ENCODE results near the gene ZNF839.

ZNF839 gene

GRCh38 chr14:102319351-102320032 lies at the start of gene ZNF839:
Gene ZNF839, plus strand, starts transcription at chr14:102319746. Its CDS starts 20 bp downstream, at chr14:102319766.
- peak within 1 kb of the TSS; percentile 96 for H3K27ac ChIP-seq
- TF ChIP-seq ZFX (IDR thresholded peaks at IDR 0.05; ENCODE audit: borderline replicate concordance) (no peak), CTCF (IDR thresholded peaks at IDR 0.05) (no peak)

GRCh38 chr14:102272392-102272791 lies 47.2 kb upstream of the ZNF839 start:
- H3K27ac ChIP-seq, result no peak overlapping the region

GRCh38 chr14:102275866-102276265 lies 43.7 kb upstream of the ZNF839 start:
- no peak overlapping the region for H3K27ac ChIP-seq
- no peak for TF ChIP-seq ZFX (IDR thresholded peaks at IDR 0.05; ENCODE audit: borderline replicate concordance)
- TF ChIP-seq CTCF (IDR thresholded peaks at IDR 0.05), result no peak

More at GRCh38 chr14:102272392-102272791, 47.2 kb upstream of the ZNF839 start:
- TF ChIP-seq CTCF (IDR thresholded peaks at IDR 0.05) (no peak), ZFX (IDR thresholded peaks at IDR 0.05; ENCODE audit: borderline replicate concordance) (no peak)

GRCh38 chr14:102277874-102278630 lies 41.5 kb upstream of the ZNF839 start:
- no peak overlapping the region for H3K27ac ChIP-seq
- TF ChIP-seq CTCF (IDR thresholded peaks at IDR 0.05) (no peak), ZFX (IDR thresholded peaks at IDR 0.05; ENCODE audit: borderline replicate concordance) (no peak)

GRCh38 chr14:102278631-102278935 lies 41.0 kb upstream of the ZNF839 start:
- TF ChIP-seq CTCF (IDR thresholded peaks at IDR 0.05) (no peak), ZFX (IDR thresholded peaks at IDR 0.05; ENCODE audit: borderline replicate concordance) (no peak)
- no peak overlapping the region for H3K27ac ChIP-seq

GRCh38 chr14:102279282-102279681 lies 40.3 kb upstream of the ZNF839 start:
- H3K27ac ChIP-seq, result peak overlapping the region; percentile 51
- no peak for TF ChIP-seq CTCF (IDR thresholded peaks at IDR 0.05)
- TF ChIP-seq ZFX (IDR thresholded peaks at IDR 0.05; ENCODE audit: borderline replicate concordance), result no peak
